ENCODE results near the gene CHST12.
A peak's percentile ranks its signal among the peaks of the same experiment; 100 is the strongest.
"Not testable (repeated sequence)": the region's sequence is repeated elsewhere in the genome, so short reads cannot be mapped to it uniquely, and the experiment has no call there.

Gene CHST12

GRCh38 chr7:2403014-2403717 is at the start of gene CHST12:
Gene CHST12 (plus strand): TSS chr7:2403611. CDS start chr7:2432640, 29,029 bp downstream.
- peak; percentile 80 for DNase-seq

- DNase-seq: peak; percentile 79
Observed at GRCh38 chr7:2353936-2354185, 49.5 kb upstream of the CHST12 start.

GRCh38 chr7:2354186-2354938 is 49.0 kb upstream of the CHST12 start, which contains the start of gene EIF3B:
Gene EIF3B (plus strand): TSS chr7:2354827. CDS start chr7:2354922, 95 bp downstream.
- peak; percentile 91 for DNase-seq

GRCh38 chr7:2354939-2355704 is 48.3 kb upstream of the CHST12 start:
- no peak for DNase-seq

GRCh38 chr7:2355705-2356008 is 47.8 kb upstream of the CHST12 start:
- no peak for DNase-seq

- no peak for DNase-seq
Observed at GRCh38 chr7:2357165-2357564, 46.2 kb upstream of the CHST12 start.

- no peak for DNase-seq
Observed at GRCh38 chr7:2357571-2357970, 45.8 kb upstream of the CHST12 start.

GRCh38 chr7:2358968-2359527 is 44.4 kb upstream of the CHST12 start:
- DNase-seq: no peak

- no peak for DNase-seq
Observed at GRCh38 chr7:2359610-2360009, 43.8 kb upstream of the CHST12 start.

GRCh38 chr7:2360796-2361195 is 42.6 kb upstream of the CHST12 start:
- no peak for DNase-seq

GRCh38 chr7:2362385-2363088 is 40.9 kb upstream of the CHST12 start:
- no peak for DNase-seq

- DNase-seq: no peak
Observed at GRCh38 chr7:2369139-2369538, 34.3 kb upstream of the CHST12 start.

- no peak for DNase-seq
Observed at GRCh38 chr7:2371329-2371728, 32.1 kb upstream of the CHST12 start.

GRCh38 chr7:2372724-2373123 is 30.7 kb upstream of the CHST12 start:
- no peak for DNase-seq

GRCh38 chr7:2373124-2373556 is 30.3 kb upstream of the CHST12 start:
- DNase-seq: no peak

GRCh38 chr7:2373646-2374045 is 29.8 kb upstream of the CHST12 start:
- DNase-seq: no peak

GRCh38 chr7:2374401-2374800 is 29.0 kb upstream of the CHST12 start:
- DNase-seq: no peak

- DNase-seq: no peak
Observed at GRCh38 chr7:2374830-2375728, 28.3 kb upstream of the CHST12 start.

- no peak for DNase-seq
Observed at GRCh38 chr7:2376351-2377154, 26.9 kb upstream of the CHST12 start.

- not testable (repeated sequence) for DNase-seq
Observed at GRCh38 chr7:2377492-2377891, 25.9 kb upstream of the CHST12 start.

- not testable (repeated sequence) for DNase-seq
Observed at GRCh38 chr7:2378125-2378524, 25.3 kb upstream of the CHST12 start.
